Muscle layer of colon (tissue), 2 donors: ENCODE results near the gene SFRP4.
A peak's percentile ranks its signal among the peaks of the same experiment; 100 is the strongest.
"Not testable (repeated sequence)": the region's sequence is repeated elsewhere in the genome, so short reads cannot be mapped to it uniquely, and the experiment has no call there.

Source experiments
- H3K27ac ChIP-seq: one replicate; pipeline ENCODE4 v1.7.0; 2013; ENCODE audit warnings: low read depth, mild to moderate bottlenecking, low read length, moderate library complexity
- H3K27me3 ChIP-seq, 2 donors: one replicate each; pipeline ENCODE4 v1.7.0; 2013; ENCODE audit warnings: low read length in 2 of 2, mild to moderate bottlenecking in 2 of 2; ENCODE audit not compliant: insufficient read depth in 2 of 2, control insufficient read depth in 1 of 2
- H3K36me3 ChIP-seq: one replicate; pipeline ENCODE4 v1.7.0; 2013; ENCODE audit warnings: mild to moderate bottlenecking, low read length; ENCODE audit not compliant: insufficient read depth
- H3K4me1 ChIP-seq: one replicate; pipeline ENCODE4 v1.7.0; 2013; ENCODE audit warnings: mild to moderate bottlenecking, low read length; ENCODE audit not compliant: insufficient read depth
- H3K4me3 ChIP-seq, 2 donors: one replicate each; pipeline ENCODE4 v1.7.0; 2013; ENCODE audit warnings: low read length in 2 of 2, low read depth in 1 of 2, mild to moderate bottlenecking in 1 of 2, moderate library complexity in 1 of 2
- H3K9ac ChIP-seq: one replicate; pipeline ENCODE4 v1.7.0; 2013; ENCODE audit warnings: low read length
- H3K9me3 ChIP-seq: one replicate; pipeline ENCODE4 v1.7.0; 2013; ENCODE audit warnings: mild to moderate bottlenecking, low read length
- donor health status: abdominal sarcoma.
- donor health status: Adenocarcinoma of cecum.

Gene SFRP4

GRCh38 chr7:37916673-37917660 lies at the start of gene SFRP4:
SFRP4 (minus strand) TSS chr7:37916817; CDS start chr7:37916537, 280 bp downstream.
- H3K4me1 ChIP-seq: peaks cover 9% of the 10 kb centered on the region
- H3K36me3 ChIP-seq: no peaks in the 10 kb centered on the region
- H3K9me3 ChIP-seq: no peaks in the 10 kb centered on the region
- H3K27me3 ChIP-seq: peaks cover 0 to 24% of the 10 kb centered on the region in 2 donors
- H3K4me3 ChIP-seq: peak within 1 kb of the TSS; percentile 41 to 60
- H3K27ac ChIP-seq: no peak within 1 kb of the TSS
- no peak within 1 kb of the TSS for H3K9ac ChIP-seq

- H3K36me3 ChIP-seq: no peaks in the 10 kb centered on the region
- H3K27ac ChIP-seq: no peak overlapping the region
- no peak overlapping the region for H3K4me3 ChIP-seq
- H3K4me1 ChIP-seq: no peaks in the 10 kb centered on the region
- no peak overlapping the region for H3K9ac ChIP-seq
- no peaks in the 10 kb centered on the region for H3K9me3 ChIP-seq
- no peaks in the 10 kb centered on the region for H3K27me3 ChIP-seq
These were observed 47.6 kb upstream of the SFRP4 start for GRCh38 chr7:37964196-37964595.

- Histone ChIP-seq H3K27ac (no peak overlapping the region), H3K4me3 (no peak overlapping the region), H3K9ac (no peak overlapping the region), H3K4me1 (no peaks in the 10 kb centered on the region), H3K9me3 (no peaks in the 10 kb centered on the region), H3K36me3 (no peaks in the 10 kb centered on the region), H3K27me3 (no peaks in the 10 kb centered on the region)
These were observed 44.6 kb upstream of the SFRP4 start for GRCh38 chr7:37961251-37961650.

- no peak overlapping the region for H3K27ac ChIP-seq
- H3K4me3 ChIP-seq: no peak overlapping the region
These were observed 43.9 kb upstream of the SFRP4 start for GRCh38 chr7:37960483-37960882.

GRCh38 chr7:37957221-37957970 lies 40.8 kb upstream of the SFRP4 start:
- no peak overlapping the region for H3K4me3 ChIP-seq
- H3K27me3 ChIP-seq: no peaks in the 10 kb centered on the region
- H3K4me1 ChIP-seq: no peaks in the 10 kb centered on the region
- no peak overlapping the region for H3K9ac ChIP-seq
- H3K9me3 ChIP-seq: no peaks in the 10 kb centered on the region
- no peaks in the 10 kb centered on the region for H3K36me3 ChIP-seq
- no peak overlapping the region for H3K27ac ChIP-seq

More at GRCh38 chr7:37960483-37960882, 43.9 kb upstream of the SFRP4 start:
- H3K9ac ChIP-seq: no peak overlapping the region
- no peaks in the 10 kb centered on the region for H3K9me3 ChIP-seq
- H3K36me3 ChIP-seq: no peaks in the 10 kb centered on the region
- H3K27me3 ChIP-seq: no peaks in the 10 kb centered on the region
- H3K4me1 ChIP-seq: no peaks in the 10 kb centered on the region

- Histone ChIP-seq H3K36me3 (no peaks in the 10 kb centered on the region), H3K27me3 (no peaks in the 10 kb centered on the region), H3K4me3 (no peak overlapping the region), H3K9ac (no peak overlapping the region), H3K27ac (no peak overlapping the region), H3K9me3 (no peaks in the 10 kb centered on the region), H3K4me1 (no peaks in the 10 kb centered on the region)
These were observed 40.2 kb upstream of the SFRP4 start for GRCh38 chr7:37956791-37957190.

- H3K36me3 ChIP-seq, H3K9ac ChIP-seq, H3K27ac ChIP-seq, H3K4me1 ChIP-seq, H3K9me3 ChIP-seq, H3K27me3 ChIP-seq, H3K4me3 ChIP-seq: not testable (repeated sequence)
These were observed 37.6 kb upstream of the SFRP4 start for GRCh38 chr7:37954217-37954616.

GRCh38 chr7:37952240-37952639 lies 35.6 kb upstream of the SFRP4 start:
- H3K4me1 ChIP-seq: no peaks in the 10 kb centered on the region

GRCh38 chr7:37947941-37948210 lies 31.3 kb upstream of the SFRP4 start:
- no peaks in the 10 kb centered on the region for H3K27me3 ChIP-seq
- no peaks in the 10 kb centered on the region for H3K36me3 ChIP-seq
- no peak overlapping the region for H3K27ac ChIP-seq
- no peaks in the 10 kb centered on the region for H3K9me3 ChIP-seq
- H3K4me3 ChIP-seq: no peak overlapping the region
- H3K9ac ChIP-seq: no peak overlapping the region
- H3K4me1 ChIP-seq: peaks cover 5% of the 10 kb centered on the region

More at GRCh38 chr7:37952240-37952639, 35.6 kb upstream of the SFRP4 start:
- Histone ChIP-seq H3K27me3 (no peaks in the 10 kb centered on the region), H3K27ac (no peak overlapping the region), H3K36me3 (no peaks in the 10 kb centered on the region), H3K9ac (no peak overlapping the region), H3K9me3 (no peaks in the 10 kb centered on the region), H3K4me3 (no peak overlapping the region)

- Histone ChIP-seq H3K4me1 (peaks cover 7% of the 10 kb centered on the region), H3K36me3 (no peaks in the 10 kb centered on the region), H3K9me3 (no peaks in the 10 kb centered on the region), H3K27ac (no peak overlapping the region), H3K9ac (no peak overlapping the region), H3K27me3 (no peaks in the 10 kb centered on the region), H3K4me3 (no peak overlapping the region)
These were observed 30.7 kb upstream of the SFRP4 start for GRCh38 chr7:37947138-37947940.

- peaks cover 7% of the 10 kb centered on the region for H3K4me1 ChIP-seq
- H3K9me3 ChIP-seq: no peaks in the 10 kb centered on the region
- no peak overlapping the region for H3K27ac ChIP-seq
- no peaks in the 10 kb centered on the region for H3K27me3 ChIP-seq
- no peak overlapping the region for H3K9ac ChIP-seq
- H3K4me3 ChIP-seq: no peak overlapping the region
- no peaks in the 10 kb centered on the region for H3K36me3 ChIP-seq
These were observed 28.7 kb upstream of the SFRP4 start for GRCh38 chr7:37945336-37945735.
